GM21723 (cell line): ENCODE data around the gene ZC3H7B.
"Not testable (repeated sequence)": the region's sequence is repeated elsewhere in the genome, so short reads cannot be mapped to it uniquely, and the experiment has no call there.

Source experiments
- ATAC-seq: cut with Tn5 transposase; IDR thresholded peaks from one replicate; pipeline ENCODE4 v1.9.1; 2021; ENCODE audit warnings: mild to moderate bottlenecking, moderate library complexity; ENCODE audit not compliant: unreplicated experiment

The ZC3H7B gene

GRCh38 chr22:41377846-41378245 lies 76.5 kb downstream of the ZC3H7B start:
- no peak for ATAC-seq

GRCh38 chr22:41380993-41381328 lies 79.6 kb downstream of the ZC3H7B start:
- peak; percentile 19 for ATAC-seq

DNA sequence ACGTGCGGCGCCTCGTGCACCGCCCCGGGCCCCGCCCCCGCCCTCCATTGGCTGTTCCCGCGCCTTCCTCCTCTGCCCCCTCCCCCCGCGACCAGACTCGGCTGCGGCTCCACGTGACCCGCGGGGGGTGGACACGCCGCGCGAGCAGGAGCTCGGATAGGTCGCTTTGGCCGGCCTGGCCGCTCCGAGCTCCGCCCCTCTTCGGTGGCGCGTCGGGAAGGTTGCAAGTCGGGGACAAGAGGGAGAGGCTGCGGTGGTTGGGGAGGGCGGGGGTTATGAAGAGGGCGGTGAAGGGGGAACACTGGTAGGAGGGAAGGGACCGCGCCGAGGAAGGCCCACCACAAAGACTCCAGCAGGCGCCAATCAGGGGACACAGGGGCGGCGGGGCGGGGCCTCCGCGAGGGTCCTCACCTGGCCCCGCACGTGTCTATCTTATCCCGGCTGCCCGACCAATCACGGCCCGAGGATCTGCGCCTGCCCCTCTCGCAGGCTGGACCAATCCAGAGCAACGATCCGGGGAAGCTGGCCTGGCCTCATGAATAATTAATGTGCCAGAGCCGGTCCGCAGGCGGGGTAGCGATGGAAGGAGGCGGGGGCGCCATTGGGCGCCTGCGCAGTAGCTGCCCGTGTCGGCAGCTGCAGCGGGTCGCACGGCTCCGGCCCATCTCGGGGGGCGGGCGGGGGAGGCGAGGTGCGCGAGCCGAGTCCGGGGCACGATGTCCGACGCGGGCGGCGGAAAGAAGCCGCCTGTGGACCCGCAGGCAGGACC lies 80.2 kb downstream of the ZC3H7B start, which contains the start of gene TEF:
Gene TEF, plus strand, starts transcription at position 614 of the 769 bp plus-strand sequence. Its CDS starts 103 bp downstream, at position 717.
- peak; percentile 82 for ATAC-seq

DNA sequence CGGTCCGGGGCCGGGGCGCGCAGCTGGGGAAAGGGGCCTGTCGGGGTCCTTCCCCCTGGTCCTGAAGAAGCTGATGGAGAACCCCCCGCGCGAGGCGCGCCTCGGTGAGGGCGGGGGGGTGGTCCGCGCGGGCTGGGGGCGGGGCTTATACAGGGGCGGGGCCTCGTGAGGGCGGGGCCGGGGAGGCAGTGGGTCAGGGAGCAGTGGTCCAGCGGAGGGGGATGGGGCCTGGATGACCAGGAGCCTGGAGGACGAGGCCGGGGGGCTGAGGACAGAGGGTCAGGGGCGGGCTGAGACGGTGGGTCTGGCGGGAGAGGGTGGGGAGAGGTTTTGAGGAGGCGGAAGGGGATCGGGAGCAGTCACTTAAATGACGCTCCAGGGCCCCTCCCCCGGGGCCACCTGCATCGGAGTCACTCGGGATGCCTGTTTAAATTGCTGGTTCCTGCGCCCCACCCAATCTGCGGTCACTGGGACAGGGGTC lies 80.8 kb downstream of the ZC3H7B start:
- ATAC-seq = peak; percentile 33

GRCh38 chr22:41382610-41383009 lies 81.3 kb downstream of the ZC3H7B start:
- ATAC-seq = no peak

DNA sequence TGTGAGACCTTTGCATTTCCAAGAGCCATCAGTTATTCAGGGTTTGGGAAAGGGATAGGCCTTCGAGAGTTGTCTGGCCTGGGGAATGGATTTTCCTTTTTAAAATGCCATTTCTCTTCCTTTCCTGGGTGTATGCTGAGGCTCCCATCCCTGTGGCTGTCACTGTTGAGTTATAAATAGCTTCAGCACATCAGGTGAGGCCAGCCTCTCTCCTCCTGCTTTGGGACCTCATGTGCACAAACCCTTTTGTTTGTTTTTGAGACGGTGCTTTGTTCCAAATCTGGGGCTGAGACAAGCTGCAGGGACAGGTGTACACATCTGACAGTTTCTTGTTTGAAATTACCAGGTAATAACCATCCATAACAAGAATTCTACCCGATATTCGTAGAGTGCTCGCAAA lies 81.8 kb downstream of the ZC3H7B start:
- ATAC-seq = no peak

GRCh38 chr22:41384128-41384527 lies 82.8 kb downstream of the ZC3H7B start:
- ATAC-seq = no peak

DNA sequence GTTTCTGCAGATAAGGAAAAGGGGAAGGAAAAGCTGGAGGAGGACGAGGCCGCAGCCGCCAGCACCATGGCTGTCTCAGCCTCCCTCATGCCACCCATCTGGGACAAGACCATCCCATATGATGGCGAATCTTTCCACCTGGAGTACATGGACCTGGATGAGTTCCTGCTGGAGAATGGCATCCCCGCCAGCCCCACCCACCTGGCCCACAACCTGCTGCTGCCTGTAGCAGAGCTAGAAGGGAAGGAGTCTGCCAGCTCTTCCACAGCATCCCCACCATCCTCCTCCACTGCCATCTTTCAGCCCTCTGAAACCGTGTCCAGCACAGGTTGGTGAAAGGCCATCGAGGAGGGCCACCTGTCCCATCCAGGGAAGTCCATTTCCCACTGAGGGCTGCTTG lies 86.0 kb downstream of the ZC3H7B start:
- no peak for ATAC-seq

- no peak for ATAC-seq
Observed at GRCh38 chr22:41394012-41394356, 92.7 kb downstream of the ZC3H7B start.

DNA sequence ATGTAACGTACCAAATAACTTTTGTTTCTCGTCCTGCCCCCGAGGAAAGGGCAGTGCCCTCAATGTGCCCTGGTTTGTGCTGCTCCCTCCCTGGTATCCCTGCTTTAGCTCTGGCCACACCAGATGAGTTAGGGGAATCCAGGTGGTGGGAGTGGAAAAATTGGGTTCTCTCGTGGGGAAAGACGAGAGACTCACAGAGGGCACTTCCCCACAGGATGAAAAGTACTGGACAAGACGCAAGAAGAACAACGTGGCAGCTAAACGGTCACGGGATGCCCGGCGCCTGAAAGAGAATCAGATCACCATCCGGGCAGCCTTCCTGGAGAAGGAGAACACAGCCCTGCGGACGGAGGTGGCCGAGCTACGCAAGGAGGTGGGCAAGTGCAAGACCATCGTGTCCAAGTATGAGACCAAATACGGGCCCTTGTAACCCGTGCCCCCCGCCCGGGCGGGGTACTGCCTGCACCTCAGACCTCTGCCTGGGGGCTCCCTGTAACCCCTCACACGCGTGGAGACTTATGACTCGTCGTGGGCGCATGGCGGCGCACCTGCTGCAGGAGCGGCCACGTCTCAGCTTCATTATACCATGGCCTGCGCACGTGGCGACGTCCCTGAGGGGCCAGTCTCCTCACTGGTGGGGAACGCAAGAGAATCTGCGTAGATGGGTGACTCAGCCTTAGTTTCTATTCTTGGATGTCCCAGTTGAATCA lies 94.4 kb downstream of the ZC3H7B start:
- ATAC-seq = no peak

DNA sequence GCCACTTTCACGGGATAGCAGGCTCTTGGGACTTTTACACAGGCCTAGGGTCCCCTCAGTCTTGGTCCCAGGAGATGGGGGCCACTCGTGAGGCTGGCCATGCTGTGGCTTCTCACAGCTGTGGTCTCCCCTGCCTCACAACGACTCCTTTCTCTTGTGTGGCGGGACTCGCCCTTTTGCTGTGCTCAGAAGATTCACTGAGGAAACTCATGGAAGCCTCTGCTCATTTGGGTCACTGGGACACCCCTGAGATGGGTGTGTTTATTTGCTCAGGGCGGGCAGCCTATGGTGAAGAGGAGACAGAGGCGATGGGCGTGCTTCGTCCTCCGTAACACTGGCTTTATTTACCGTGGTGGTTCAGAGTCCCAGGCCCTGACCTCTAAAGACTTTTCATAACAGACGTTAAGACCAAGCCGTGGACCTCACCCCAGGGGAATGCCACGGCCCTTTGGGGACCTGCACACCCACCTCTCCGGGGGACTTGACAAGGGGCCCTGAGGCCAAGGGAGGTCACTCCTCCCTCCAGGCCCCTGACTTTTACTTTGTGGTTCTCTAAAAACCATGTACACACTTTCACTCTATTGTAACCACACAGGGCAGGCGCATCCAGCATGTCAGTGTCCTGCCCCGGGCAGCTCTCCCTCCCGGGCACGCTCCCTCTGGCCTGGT lies 96.0 kb downstream of the ZC3H7B start:
- no peak for ATAC-seq

- ATAC-seq = no peak
Observed at GRCh38 chr22:41398921-41399320, 97.6 kb downstream of the ZC3H7B start.

DNA sequence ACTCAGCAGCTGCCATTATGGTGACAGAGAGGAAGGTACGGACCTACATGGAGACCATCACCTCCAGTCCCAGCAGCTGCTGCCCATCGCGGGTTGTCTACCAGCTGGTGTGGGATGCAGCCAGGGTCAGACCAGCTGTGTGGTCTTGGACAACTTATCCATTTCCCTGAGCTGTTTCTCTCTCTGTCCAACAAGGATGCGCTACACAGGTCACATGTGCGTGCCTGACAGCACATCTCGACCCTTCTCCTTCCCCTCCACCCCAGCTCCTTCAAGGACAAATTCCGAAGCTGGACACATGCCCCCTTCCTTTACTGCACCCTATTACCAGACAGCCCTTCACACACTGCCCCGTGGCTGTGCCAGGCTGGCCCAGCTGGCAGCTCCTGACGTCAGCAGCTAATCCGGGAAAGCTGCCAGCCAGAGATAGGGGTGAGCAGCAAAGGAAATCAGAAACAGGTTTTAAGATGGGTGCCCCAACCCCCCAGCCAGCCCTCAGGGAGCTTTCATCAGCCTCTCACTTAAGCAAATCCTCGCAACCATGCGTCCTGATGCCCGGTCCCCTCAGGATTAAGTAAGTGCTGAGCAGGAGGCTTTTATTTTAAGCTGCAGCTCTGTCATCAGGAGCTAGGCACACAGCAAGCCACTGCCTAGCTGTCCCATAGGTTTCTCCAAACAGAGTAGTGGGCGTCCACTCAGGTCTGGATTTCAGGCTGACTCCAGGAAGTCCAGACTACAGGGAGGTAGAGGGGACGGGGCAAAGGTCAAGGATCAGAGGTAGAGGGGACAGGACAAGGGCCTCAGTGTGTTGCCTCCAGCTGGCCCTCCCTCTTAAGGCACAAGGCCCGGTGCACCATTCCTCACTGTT lies 100.7 kb downstream of the ZC3H7B start:
- ATAC-seq = no peak

DNA sequence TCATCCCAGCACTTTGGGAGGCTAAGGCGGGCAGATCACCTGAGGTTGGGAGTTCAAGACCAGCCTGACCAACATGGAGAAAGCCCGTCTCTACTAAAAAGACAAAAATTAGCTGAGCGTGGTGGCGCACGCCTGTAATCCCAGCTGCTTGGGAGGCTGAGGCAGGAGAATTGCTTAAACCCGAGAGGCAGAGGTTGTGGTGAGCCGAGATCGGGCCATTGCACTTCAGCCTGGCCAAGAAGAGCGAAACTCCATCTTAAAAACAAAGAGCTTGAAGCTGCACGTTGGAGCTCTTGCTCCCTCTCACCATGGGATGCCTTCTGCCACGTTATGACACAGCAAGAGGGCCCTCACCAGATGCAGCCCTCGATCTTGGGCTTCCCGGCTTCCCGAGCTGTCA lies 101.5 kb downstream of the ZC3H7B start:
- ATAC-seq = not testable (repeated sequence)

DNA sequence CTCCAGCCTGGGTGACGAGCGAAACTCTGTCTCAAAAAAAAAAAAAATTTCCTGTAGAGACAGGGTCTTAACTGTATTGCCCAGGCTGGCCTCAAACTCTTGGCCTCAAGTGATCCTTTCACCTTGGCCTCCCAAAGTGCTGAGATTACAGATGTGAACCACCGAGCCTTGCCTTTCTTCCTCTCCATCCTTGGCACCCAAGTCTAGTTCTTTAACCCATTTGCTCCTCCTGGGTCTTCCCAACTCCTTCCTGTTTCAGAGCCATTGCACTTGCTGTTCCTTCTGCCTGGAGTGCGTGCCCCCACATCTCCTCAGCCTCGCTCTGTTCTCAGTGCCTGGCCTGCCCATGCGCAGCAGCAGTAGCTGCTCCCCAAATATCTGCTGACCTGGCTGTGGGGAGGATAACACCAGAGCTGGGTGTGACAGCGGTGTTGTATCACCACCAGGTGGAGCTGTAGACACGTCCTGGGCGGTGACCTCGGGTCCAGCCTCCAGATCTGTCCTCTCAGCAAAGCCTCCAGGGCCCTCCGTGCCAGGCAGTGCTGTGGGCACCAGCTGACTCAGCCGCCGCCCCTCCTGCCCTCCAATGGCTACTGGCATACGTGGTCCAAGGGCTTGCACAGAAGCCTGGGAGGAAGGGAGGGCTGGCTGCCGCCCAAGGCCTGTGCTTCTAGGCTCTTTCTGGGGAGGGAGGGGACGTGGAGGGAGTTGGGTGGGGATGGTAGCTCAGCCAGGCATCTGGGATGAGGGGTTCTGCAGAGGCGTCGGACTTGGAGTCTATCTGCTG lies 102.4 kb downstream of the ZC3H7B start:
- ATAC-seq = peak; percentile 61

GRCh38 chr22:41405588-41405987 lies 104.3 kb downstream of the ZC3H7B start:
- ATAC-seq = no peak

DNA sequence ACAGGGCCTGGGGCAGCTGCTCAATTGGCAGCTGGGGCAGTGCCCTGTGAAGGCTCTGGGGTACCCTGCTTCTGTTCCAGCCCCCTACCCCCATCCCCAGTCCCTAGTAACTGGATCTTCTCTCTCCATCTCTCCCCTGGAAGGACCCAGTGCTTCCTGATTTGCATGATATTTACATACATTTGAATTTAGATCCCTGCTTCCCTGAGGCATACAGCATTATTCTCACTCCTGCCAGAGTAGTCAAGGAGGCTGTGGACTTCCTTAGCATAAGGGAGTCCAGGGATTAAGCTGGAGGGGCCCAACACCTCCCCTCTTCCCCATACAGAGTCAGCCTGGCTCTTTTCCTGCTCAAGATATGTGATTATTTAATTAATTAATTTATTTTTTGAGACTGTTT lies 105.1 kb downstream of the ZC3H7B start:
- no peak for ATAC-seq

- no peak for ATAC-seq
Observed at GRCh38 chr22:41407433-41407832, 106.1 kb downstream of the ZC3H7B start.

DNA sequence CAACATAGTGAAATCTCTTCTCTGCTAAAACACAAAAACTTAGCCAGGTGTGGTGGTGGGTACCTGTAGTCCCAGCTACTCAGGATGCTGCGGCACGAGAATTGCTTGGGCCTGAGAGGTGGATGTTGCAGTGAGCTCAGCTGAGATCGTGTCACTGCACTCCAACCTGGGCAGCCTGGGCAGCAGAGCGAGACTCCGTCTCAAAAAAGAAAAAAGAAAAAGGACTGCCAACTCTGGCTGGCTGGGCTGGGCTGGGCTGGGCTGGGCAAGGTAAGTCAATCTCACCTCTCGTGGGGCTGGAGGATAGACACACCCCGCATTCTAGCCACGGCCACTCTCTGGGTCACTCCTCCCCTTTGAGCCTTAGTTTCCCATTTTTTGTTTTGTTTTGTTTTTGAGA lies 107.3 kb downstream of the ZC3H7B start:
- ATAC-seq = no peak
